Measurements from ENCODE around the gene GRIA1.

Gene GRIA1

GRCh38 chr5:153655201-153655510, 164.7 kb downstream of the GRIA1 start:
- no peak for TF ChIP-seq EP300 (IDR thresholded peaks at IDR 0.05; ENCODE audit: borderline replicate concordance)
- TF ChIP-seq TAF1 (IDR thresholded peaks at IDR 0.05; ENCODE audit: low read depth), result no peak
- no peak for TF ChIP-seq CEBPB (IDR thresholded peaks at IDR 0.05)
- no peak for TF ChIP-seq EGR1 (IDR thresholded peaks at IDR 0.05)
- TF ChIP-seq TCF12 (IDR thresholded peaks at IDR 0.05; ENCODE audit: low read depth), result no peak
- TF ChIP-seq NFIC (IDR thresholded peaks at IDR 0.05), result no peak
- no peak for TF ChIP-seq ZBTB7A (IDR thresholded peaks at IDR 0.05; ENCODE audit: low read depth)
- TF ChIP-seq USF1 (IDR thresholded peaks at IDR 0.05), result no peak
- TF ChIP-seq MAX (IDR thresholded peaks at IDR 0.05), result no peak
- TF ChIP-seq, protein P1, sequence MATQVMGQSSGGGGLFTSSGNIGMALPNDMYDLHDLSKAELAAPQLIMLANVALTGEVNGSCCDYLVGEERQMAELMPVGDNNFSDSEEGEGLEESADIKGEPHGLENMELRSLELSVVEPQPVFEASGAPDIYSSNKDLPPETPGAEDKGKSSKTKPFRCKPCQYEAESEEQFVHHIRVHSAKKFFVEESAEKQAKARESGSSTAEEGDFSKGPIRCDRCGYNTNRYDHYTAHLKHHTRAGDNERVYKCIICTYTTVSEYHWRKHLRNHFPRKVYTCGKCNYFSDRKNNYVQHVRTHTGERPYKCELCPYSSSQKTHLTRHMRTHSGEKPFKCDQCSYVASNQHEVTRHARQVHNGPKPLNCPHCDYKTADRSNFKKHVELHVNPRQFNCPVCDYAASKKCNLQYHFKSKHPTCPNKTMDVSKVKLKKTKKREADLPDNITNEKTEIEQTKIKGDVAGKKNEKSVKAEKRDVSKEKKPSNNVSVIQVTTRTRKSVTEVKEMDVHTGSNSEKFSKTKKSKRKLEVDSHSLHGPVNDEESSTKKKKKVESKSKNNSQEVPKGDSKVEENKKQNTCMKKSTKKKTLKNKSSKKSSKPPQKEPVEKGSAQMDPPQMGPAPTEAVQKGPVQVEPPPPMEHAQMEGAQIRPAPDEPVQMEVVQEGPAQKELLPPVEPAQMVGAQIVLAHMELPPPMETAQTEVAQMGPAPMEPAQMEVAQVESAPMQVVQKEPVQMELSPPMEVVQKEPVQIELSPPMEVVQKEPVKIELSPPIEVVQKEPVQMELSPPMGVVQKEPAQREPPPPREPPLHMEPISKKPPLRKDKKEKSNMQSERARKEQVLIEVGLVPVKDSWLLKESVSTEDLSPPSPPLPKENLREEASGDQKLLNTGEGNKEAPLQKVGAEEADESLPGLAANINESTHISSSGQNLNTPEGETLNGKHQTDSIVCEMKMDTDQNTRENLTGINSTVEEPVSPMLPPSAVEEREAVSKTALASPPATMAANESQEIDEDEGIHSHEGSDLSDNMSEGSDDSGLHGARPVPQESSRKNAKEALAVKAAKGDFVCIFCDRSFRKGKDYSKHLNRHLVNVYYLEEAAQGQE (IDR thresholded peaks at IDR 0.05; ENCODE audit: low read depth), result no peak
- no peak for TF ChIP-seq TEAD4 (IDR thresholded peaks at IDR 0.05)
- TF ChIP-seq CREB1 (IDR thresholded peaks at IDR 0.05; ENCODE audit: low read depth), result no peak
- TF ChIP-seq YY1 (IDR thresholded peaks at IDR 0.05; ENCODE audit: low read depth), result no peak
- TF ChIP-seq RAD21 (IDR thresholded peaks at IDR 0.05; ENCODE audit: low read depth), result no peak

DNA sequence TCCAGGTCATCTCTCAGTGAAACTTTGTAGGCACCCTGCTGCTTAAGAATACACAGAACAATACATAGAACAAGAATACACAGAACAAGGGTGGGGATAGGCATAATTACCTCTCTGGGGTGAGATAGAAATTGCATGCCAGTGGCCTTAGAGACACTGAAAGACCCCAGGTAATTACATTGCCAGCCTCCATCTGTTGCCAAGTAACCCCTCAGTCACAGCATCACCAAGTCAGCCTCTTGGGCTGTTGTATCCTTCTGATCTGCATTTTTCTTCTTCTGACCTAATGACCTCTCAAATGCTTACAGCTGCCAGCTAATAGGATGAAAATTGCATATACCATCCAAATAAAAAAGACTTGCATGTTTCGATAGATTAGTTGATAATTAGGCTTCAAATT, 167.7 kb downstream of the GRIA1 start:
- TF ChIP-seq TCF12 (IDR thresholded peaks at IDR 0.05; ENCODE audit: low read depth) (no peak), EP300 (IDR thresholded peaks at IDR 0.05; ENCODE audit: borderline replicate concordance) (no peak), EGR1 (IDR thresholded peaks at IDR 0.05) (no peak), YY1 (IDR thresholded peaks at IDR 0.05; ENCODE audit: low read depth) (no peak), TEAD4 (IDR thresholded peaks at IDR 0.05) (no peak), MAX (IDR thresholded peaks at IDR 0.05) (no peak), RAD21 (IDR thresholded peaks at IDR 0.05; ENCODE audit: low read depth) (no peak), ZBTB7A (IDR thresholded peaks at IDR 0.05; ENCODE audit: low read depth) (no peak), TAF1 (IDR thresholded peaks at IDR 0.05; ENCODE audit: low read depth) (no peak), CREB1 (IDR thresholded peaks at IDR 0.05; ENCODE audit: low read depth) (no peak), FOXM1 (IDR thresholded peaks at IDR 0.05; ENCODE audit: borderline replicate concordance, low read depth) (no peak), NFIC (IDR thresholded peaks at IDR 0.05) (no peak), USF1 (IDR thresholded peaks at IDR 0.05) (no peak), CEBPB (IDR thresholded peaks at IDR 0.05) (no peak)
- TF ChIP-seq, protein P1 (IDR thresholded peaks at IDR 0.05; ENCODE audit: low read depth), result no peak

DNA sequence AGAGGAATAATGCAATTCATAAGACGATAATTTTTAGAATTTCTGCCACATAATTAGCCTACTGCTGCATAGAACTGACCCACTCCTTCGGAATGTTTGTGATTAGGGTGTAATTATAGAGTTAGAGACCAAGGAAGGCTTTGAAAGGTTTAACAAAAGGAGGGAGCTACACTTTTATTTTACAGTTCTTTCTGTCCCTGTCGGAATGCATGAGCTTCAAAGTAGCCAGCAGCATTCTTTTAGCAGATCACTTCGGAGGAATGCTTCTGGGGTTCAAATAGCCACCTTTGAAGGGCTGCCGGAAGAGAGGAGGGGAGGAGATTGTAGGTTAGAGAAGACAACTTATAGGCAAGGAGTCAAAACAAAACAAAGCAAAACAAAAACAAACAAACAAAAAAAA, 168.1 kb downstream of the GRIA1 start:
- TF ChIP-seq EGR1 (IDR thresholded peaks at IDR 0.05), result no peak
- TF ChIP-seq MAX (IDR thresholded peaks at IDR 0.05), result no peak
- no peak for TF ChIP-seq CREB1 (IDR thresholded peaks at IDR 0.05; ENCODE audit: low read depth)
- no peak for TF ChIP-seq RAD21 (IDR thresholded peaks at IDR 0.05; ENCODE audit: low read depth)
- no peak for TF ChIP-seq NFIC (IDR thresholded peaks at IDR 0.05)
- TF ChIP-seq, protein P1 (IDR thresholded peaks at IDR 0.05; ENCODE audit: low read depth), result no peak
- no peak for TF ChIP-seq FOXM1 (IDR thresholded peaks at IDR 0.05; ENCODE audit: borderline replicate concordance, low read depth)
- no peak for TF ChIP-seq CEBPB (IDR thresholded peaks at IDR 0.05)
- TF ChIP-seq USF1 (IDR thresholded peaks at IDR 0.05), result no peak
- TF ChIP-seq EP300 (IDR thresholded peaks at IDR 0.05; ENCODE audit: borderline replicate concordance), result no peak
- no peak for TF ChIP-seq YY1 (IDR thresholded peaks at IDR 0.05; ENCODE audit: low read depth)
- TF ChIP-seq TEAD4 (IDR thresholded peaks at IDR 0.05), result no peak
- TF ChIP-seq ZBTB7A (IDR thresholded peaks at IDR 0.05; ENCODE audit: low read depth), result no peak
- TF ChIP-seq TAF1 (IDR thresholded peaks at IDR 0.05; ENCODE audit: low read depth), result no peak
- no peak for TF ChIP-seq TCF12 (IDR thresholded peaks at IDR 0.05; ENCODE audit: low read depth)
